GM21825 (cell line): ENCODE results near the gene CNGA1.
"Not testable (repeated sequence)": the region's sequence is repeated elsewhere in the genome, so short reads cannot be mapped to it uniquely, and the experiment has no call there.

Experiments
- ATAC-seq: cut with Tn5 transposase; IDR thresholded peaks from one replicate; pipeline ENCODE4 v1.9.1; 2021; ENCODE audit warnings: mild to moderate bottlenecking, moderate library complexity; ENCODE audit not compliant: unreplicated experiment

The CNGA1 gene

DNA sequence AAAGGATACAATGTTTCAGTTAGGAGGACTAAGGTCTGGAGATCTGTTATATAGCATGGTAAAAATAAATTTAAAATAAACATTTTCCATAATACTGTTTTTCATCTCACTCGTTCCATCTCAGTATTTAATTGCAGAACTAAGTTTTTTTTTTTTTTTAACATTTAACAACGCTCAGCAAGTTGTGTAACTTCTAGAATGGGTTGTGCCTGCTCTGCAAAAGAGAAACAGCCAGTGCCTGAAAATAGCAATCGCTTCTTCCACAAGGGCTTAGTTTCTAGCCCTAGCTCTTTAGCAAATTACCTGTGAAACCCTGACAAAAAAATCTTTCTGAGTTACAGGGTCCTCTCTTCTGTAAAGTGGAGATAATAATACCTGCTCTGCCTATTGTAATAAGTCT lies 41.9 kb downstream of the CNGA1 start:
- ATAC-seq: no peak

DNA sequence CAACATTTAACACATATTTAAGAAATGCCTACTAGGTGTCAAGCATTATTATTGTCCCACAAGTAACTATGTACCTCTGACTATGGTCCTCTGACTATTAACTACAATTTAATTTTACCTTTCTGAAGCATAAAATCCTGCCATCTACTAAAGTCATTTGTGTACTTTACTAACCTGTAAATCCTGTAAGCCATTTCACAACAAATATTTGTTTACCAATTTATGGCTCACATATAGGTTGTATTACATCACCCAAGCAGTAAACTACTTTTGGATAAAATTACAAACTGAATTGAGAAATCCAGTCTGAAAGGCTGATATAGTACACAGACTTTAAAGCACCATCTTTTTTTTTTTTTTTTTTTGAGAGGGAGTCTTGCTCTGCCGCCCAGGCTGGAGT lies 43.8 kb downstream of the CNGA1 start:
- ATAC-seq: no peak

- ATAC-seq: peak; percentile 64
Measured at GRCh38 chr4:47972181-47972580, 44.3 kb downstream of the CNGA1 start.

DNA sequence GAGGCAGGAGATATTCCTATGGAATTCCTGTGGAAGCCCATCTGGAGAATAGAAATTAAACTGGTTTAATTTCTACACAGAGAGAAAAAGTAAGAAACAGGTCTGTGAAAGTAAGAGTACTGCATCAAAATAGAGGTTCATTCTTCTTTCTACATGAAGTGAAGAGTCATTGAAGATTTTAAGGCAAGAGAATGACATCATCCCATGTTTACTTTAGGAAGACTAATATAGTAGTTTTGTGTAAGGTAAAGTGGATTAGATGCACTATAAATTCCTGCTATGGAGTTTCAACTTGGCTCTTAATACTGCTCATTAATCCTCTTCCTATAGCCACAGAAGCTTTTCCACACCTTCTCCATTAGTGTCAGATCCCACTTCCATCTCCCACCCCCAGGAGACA lies 47.6 kb downstream of the CNGA1 start:
- ATAC-seq: no peak

- ATAC-seq: no peak
Measured at GRCh38 chr4:47954677-47955076, 61.8 kb downstream of the CNGA1 start.

- no peak for ATAC-seq
Measured at GRCh38 chr4:47954245-47954644, 62.2 kb downstream of the CNGA1 start.

DNA sequence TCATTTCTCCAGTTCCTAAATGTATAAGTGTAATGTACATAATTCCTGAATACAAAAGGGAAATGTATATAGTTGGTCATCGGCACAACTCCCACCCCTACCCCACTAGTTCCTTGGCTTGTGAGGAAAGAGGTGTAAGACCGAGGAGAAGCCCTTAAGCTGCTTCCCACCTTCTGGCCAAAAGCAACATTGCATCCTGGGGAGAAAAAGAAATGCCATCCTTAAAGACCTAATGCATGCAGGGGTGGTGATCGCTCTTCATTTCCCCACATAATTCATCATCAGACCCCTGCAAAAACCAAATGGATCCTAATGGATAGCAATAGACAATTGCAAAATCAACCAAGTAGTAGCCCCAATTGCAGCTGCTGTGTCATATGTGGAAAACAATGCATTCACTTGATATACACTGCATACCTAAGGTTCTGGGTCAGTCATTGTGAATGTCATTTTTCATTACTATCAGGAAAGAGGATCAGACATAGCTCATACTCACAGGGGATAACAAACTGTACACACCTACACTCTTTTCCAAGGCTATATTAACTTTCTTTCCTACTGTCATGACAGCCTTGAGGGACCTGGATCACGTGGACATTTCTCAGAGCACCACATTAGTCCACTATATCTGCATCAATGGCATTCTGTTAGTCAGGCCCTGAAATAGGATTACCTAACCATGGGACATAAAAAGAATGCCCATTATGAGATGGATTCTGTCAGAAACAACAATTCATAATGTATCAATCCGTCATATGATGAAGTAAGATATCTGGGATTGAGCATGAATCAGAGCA lies 70.4 kb downstream of the CNGA1 start:
- ATAC-seq: no peak

GRCh38 chr4:47942081-47942819 lies 74.2 kb downstream of the CNGA1 start:
- no peak for ATAC-seq

GRCh38 chr4:47939456-47939855 lies 77.0 kb downstream of the CNGA1 start:
- ATAC-seq: no peak

- ATAC-seq: no peak
Measured at GRCh38 chr4:47936336-47936735, 80.1 kb downstream of the CNGA1 start.

- ATAC-seq: no peak
Measured at GRCh38 chr4:47933840-47934239, 82.6 kb downstream of the CNGA1 start.

DNA sequence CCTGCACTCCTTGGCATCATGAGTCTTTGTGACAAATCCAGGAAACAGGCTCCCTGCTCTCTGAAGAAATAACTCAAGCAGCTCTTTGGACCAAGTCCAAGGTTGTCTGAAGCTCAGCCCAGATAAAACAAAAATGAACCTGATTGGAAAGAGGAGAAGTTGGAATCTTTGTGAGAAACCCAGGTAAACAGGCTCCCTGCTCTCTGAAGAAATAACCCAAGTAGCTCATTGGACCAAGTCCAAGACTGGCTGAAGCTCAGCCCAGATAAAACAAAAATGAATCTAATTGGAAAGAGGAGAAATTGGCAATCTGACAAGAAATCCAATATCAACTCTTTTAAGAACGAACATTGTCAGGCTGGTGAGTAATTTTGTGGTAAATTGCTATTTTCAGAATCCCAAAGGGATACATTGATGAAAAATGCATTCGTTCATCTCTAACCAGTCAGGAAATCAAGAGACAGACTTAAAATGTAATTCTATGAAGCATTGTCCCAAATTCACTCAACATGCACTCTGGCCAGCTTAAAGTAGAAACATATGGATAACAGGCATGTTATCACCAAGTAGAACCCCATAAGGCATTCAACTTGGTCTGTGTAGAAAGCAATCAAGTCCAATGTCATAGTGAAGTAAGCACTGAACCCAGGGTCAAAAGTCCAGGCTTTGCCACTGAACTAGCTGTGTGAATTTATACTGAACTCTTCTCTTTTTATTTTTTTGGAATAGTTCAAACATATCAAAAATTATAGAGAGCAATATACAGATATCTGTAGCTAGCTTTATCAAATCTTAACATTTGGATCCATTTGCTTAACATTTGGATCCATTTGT lies 85.3 kb downstream of the CNGA1 start:
- no peak for ATAC-seq

DNA sequence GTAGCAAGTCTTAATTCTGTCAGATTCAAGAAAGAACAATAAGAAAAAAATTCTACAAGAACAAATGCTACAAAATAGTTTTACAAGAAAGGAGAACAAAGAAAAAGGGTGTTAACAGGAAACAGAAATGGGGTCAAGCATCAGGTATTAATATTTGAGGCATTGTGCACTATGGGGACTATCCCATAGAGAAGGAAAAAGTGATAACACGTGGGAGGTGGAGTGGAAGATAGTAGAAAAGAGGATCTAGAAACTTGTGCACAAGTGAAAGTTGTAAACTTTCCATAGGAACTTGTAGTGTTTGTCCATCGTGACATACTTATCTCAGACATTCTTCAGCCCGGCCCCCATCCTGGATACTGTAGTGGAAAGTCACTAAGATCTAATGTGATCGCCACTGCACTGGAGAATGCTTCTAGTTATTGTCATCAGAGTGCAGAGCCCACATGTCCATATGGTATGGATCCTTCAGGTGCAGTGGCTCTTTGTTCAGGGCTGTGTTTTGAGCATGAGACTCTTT lies 86.7 kb downstream of the CNGA1 start:
- no peak for ATAC-seq

DNA sequence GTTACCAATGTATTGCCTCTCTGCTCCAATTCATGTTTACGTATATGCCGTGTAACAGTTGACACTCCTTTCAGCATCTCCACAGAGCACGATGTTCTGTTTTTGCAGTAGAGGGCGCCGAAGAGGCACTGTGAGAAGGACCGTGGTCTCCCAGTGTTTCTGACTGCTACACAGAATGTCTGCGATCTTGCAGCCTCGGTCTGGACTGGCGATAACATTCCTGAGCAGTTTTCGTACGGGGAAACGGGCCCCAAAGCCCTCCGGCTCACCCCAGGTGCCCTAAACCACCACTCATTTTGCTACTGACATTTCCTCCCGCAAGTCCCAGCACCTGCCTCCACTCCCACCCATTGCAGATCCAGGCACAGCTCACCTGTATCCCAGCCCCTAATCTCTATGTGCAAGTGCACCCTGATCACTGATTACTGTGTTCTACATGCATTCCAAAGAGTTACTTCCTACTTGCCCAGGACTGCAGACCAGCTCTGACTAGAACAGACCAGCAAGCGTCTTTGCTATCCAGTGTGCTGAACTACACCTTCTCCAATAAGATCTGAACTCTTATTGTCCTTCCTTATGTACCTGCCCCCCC lies 89.7 kb downstream of the CNGA1 start:
- ATAC-seq: peak; percentile 95

- not testable (repeated sequence) for ATAC-seq
Measured at GRCh38 chr4:47923261-47923608, 93.2 kb downstream of the CNGA1 start.

DNA sequence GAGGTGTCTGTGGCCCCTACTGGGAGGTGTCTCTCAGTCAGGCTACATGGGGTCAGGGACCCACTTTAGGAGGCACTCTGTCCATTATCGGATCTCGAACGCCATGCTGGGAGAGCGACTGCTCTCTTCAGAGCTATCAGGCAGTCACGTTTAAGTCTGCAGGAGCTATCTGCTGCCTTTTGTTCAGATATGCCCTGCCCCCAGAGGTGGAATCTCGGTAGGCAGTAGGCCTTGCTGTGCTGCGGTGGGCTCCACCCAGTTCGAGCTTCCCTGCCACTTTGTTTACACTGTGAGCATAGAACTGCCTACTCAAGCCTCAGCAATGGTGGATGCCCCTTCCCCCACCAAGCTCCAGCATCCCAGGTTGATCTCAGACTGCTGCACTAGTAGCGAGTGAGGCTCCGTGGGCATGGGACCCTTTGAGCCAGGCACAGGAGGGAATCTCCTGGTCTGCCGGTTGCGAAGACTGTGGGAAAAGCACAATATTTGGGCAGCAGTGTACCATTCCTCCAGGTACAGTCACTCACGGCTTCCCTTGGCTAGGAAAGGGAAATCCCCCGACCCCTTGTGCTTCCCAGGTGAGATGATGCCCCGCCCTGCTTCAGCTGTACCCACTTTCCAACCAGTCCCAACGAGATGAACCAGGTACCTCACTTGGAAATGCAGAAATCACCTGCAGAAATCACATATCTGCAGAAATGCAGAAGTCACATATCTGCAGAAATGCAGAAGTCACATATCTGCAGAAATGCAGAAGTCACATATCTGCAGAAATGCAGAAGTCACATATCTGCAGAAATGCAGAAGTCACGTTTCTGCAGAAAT lies 93.8 kb downstream of the CNGA1 start:
- not testable (repeated sequence) for ATAC-seq

GRCh38 chr4:47917163-47917562 lies 99.3 kb downstream of the CNGA1 start:
- not testable (repeated sequence) for ATAC-seq

DNA sequence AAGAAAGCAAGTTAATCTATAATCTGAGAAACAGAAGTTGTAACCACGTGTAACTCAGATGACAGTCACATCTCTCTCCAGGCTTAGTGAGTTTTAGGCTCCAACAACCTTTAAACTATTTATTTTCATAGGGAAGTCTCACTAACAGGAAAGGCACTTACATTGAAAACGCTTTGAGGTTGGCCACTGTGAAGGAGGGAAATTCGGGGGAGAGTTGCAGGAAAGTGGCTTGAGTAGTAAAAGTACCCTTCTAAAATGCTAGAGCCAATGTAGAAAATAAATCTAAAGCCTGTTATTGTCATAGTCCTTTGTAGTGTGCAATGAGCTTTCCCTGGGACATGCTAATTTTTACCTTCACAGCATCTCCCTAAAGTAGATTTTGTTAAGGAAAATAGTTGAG lies 101.1 kb downstream of the CNGA1 start:
- no peak for ATAC-seq

- ATAC-seq: no peak
Measured at GRCh38 chr4:47914926-47915237, 101.6 kb downstream of the CNGA1 start.

- ATAC-seq: peak; percentile 97
Measured at GRCh38 chr4:47914220-47914925, 102.1 kb downstream of the CNGA1 start, which contains the start of gene NFXL1. NFXL1 (minus strand) TSS chr4:47914583; CDS start chr4:47914203, 380 bp downstream.
